Measurements from ENCODE around the gene TNFRSF14.

- TF ChIP-seq FOXM1 (IDR thresholded peaks at IDR 0.05; ENCODE audit: borderline replicate concordance) (no peak), NFRKB (IDR thresholded peaks at IDR 0.05) (no peak), TARDBP (IDR thresholded peaks at IDR 0.05) (no peak), CTBP1 (IDR thresholded peaks at IDR 0.05; ENCODE audit: borderline replicate concordance) (no peak), SUZ12 (IDR thresholded peaks at IDR 0.05) (no peak), BHLHE40 (IDR thresholded peaks at IDR 0.05; ENCODE audit: borderline replicate concordance) (no peak), FOXK2 (IDR thresholded peaks at IDR 0.05) (no peak), SP1 (IDR thresholded peaks at IDR 0.05) (no peak), ARNT (IDR thresholded peaks at IDR 0.05) (no peak), ELF4 (IDR thresholded peaks at IDR 0.05) (no peak), ZNF384 (IDR thresholded peaks at IDR 0.05) (no peak), LEF1 (IDR thresholded peaks at IDR 0.05; ENCODE audit: borderline replicate concordance) (no peak), FOXA1 (IDR thresholded peaks at IDR 0.05) (no peak), L3MBTL2 (conservative IDR thresholded peaks at IDR 0.05) (no peak)
Observed at GRCh38 chr1:2522230-2522629, 33.9 kb upstream of the TNFRSF14 start.
